WTC11 (cell line): Measurements from ENCODE around the gene SPIB. TPM values are rescaled to one million over a fixed set of nuclear protein-coding genes. Genes with fewer than 3 reads are reported as not detected.
"Not testable (repeated sequence)": the region's sequence is repeated elsewhere in the genome, so short reads cannot be mapped to it uniquely, and the experiment has no call there.

ENCODE experiments used
- ATAC-seq: fragments of 200-7000 bp; cut with Tn5 transposase; 2 replicates; pipeline ENCODE4 v1.10.0; 2021; ENCODE audit warnings: mild to moderate bottlenecking, moderate library complexity
- CTCF ChIA-PET: fragments of 300-600 bp; sonication (Branson Sonifier 250); formaldehyde crosslinking; loops from one replicate; lab custom pipeline; 2021; ENCODE audit warnings: antibody characterized with exemption; lab: Charles Lee
- POLR2A ChIA-PET: fragments of 350-600 bp; sonication (Branson Sonifier 250); formaldehyde crosslinking; loops from one replicate; lab custom pipeline; 2021; ENCODE audit warnings: antibody characterized with exemption; lab: Charles Lee
- DNase-seq: peaks from one replicate; pipeline ENCODE4 v3.0.0; 2021; ENCODE audit warnings: low spot score
- H3K27ac Mint-ChIP-seq: 2 replicates; pipeline ENCODE4 v1.8.0; 2021; ENCODE audit warnings: mixed read lengths
- H3K27me3 Mint-ChIP-seq: 2 replicates; pipeline ENCODE4 v1.8.0; 2021; ENCODE audit warnings: low read depth, mild to moderate bottlenecking, moderate library complexity, mixed read lengths
- H3K36me3 Mint-ChIP-seq: 2 replicates; pipeline ENCODE4 v1.8.0; 2021; ENCODE audit warnings: mixed read lengths
- H3K4me1 Mint-ChIP-seq: 2 replicates; pipeline ENCODE4 v1.8.0; 2022; ENCODE audit warnings: mixed read lengths
- H3K4me3 Mint-ChIP-seq: 2 replicates; pipeline ENCODE4 v1.8.0; 2021; ENCODE audit warnings: mild to moderate bottlenecking, moderate library complexity, mixed read lengths
- H3K9me3 Mint-ChIP-seq: 2 replicates; pipeline ENCODE4 v1.8.0; 2021; ENCODE audit warnings: mixed read lengths
- AR ChIP-seq: fragments of 250-450 bp; sonication (Bioruptor Pico); IDR thresholded peaks from 2 replicates; pipeline ENCODE4 v1.9.0; 2021; ENCODE audit warnings: mild to moderate bottlenecking
- ATF3 ChIP-seq: sonication (generic); formaldehyde crosslinking; conservative IDR thresholded peaks from 2 replicates; pipeline ENCODE4 v1.8.1; 2022; ENCODE audit warnings: mild to moderate bottlenecking, missing genetic modification reagents
- CBFB ChIP-seq: sonication (generic); formaldehyde crosslinking; IDR thresholded peaks from 2 replicates; pipeline ENCODE4 v1.8.1; 2022; ENCODE audit warnings: mild to moderate bottlenecking, low read depth, missing genetic modification reagents
- CREM ChIP-seq: sonication (generic); formaldehyde crosslinking; IDR thresholded peaks from 2 replicates; pipeline ENCODE4 v1.8.1; 2022; ENCODE audit warnings: mild to moderate bottlenecking, missing genetic modification reagents, moderate library complexity
- E2F4 ChIP-seq: sonication (generic); formaldehyde crosslinking; IDR thresholded peaks from 2 replicates; pipeline ENCODE4 v1.8.1; 2022; ENCODE audit warnings: low read depth, mild to moderate bottlenecking, moderate library complexity, missing genetic modification reagents, borderline replicate concordance
- E2F5 ChIP-seq: sonication (generic); formaldehyde crosslinking; IDR thresholded peaks from 2 replicates; pipeline ENCODE4 v1.8.1; 2022; ENCODE audit warnings: mild to moderate bottlenecking, moderate library complexity, missing genetic modification reagents
- ESRRA ChIP-seq: sonication (generic); formaldehyde crosslinking; IDR thresholded peaks from 2 replicates; pipeline ENCODE4 v1.8.1; 2022; ENCODE audit warnings: mild to moderate bottlenecking, missing genetic modification reagents, borderline replicate concordance
- FOXP1 ChIP-seq: sonication (generic); formaldehyde crosslinking; IDR thresholded peaks from 2 replicates; pipeline ENCODE4 v1.8.0; 2022; ENCODE audit warnings: missing genetic modification reagents, mild to moderate bottlenecking, moderate library complexity, borderline replicate concordance
- IRF1 ChIP-seq: sonication (generic); formaldehyde crosslinking; IDR thresholded peaks from 2 replicates; pipeline ENCODE4 v1.8.0; 2023; ENCODE audit warnings: missing genetic modification reagents
- ZNF317 ChIP-seq: sonication (generic); formaldehyde crosslinking; IDR thresholded peaks from 2 replicates; pipeline ENCODE4 v1.8.1; 2023; ENCODE audit warnings: low read depth, mild to moderate bottlenecking, moderate library complexity, missing genetic modification reagents, borderline replicate concordance
- ZNF532 ChIP-seq: fragments of 250-450 bp; sonication (Bioruptor Pico); IDR thresholded peaks from 2 replicates; pipeline ENCODE4 v1.9.0; 2021; ENCODE audit warnings: mild to moderate bottlenecking, borderline replicate concordance
- total RNA-seq: library from RNA; stranded (reverse); gene quantifications from 3 replicates; pipeline ENCODE4 v1.2.3, GENCODE V29; 2021

The SPIB gene
- total RNA-seq, 1 experiment from 2014 or later: 4.7 TPM

GRCh38 chr19:50468818-50469217 lies 50.1 kb downstream of the SPIB start:
- DNase-seq (no peak), ATAC-seq (no peak)
- Mint-ChIP-seq H3K27me3 (peaks cover 4% of the 10 kb centered on the region), H3K36me3 (no peaks in the 10 kb centered on the region), H3K4me3 (no peak overlapping the region), H3K4me1 (peaks cover 7% of the 10 kb centered on the region), H3K27ac (no peak overlapping the region), H3K9me3 (peaks cover 7% of the 10 kb centered on the region)
- CTCF ChIA-PET: interaction anchor here (0.6 kb wide), 1 partner anchor 392 kb away, joined by 4 read pairs; no protein-coding TSS in a partner anchor
- TF ChIP-seq E2F5 (CRISPR knock-in tag) (no peak), ESRRA (CRISPR knock-in tag) (no peak), CBFB (CRISPR knock-in tag) (no peak), ZNF317 (CRISPR knock-in tag) (no peak), CREM (CRISPR knock-in tag) (no peak), FOXP1 (CRISPR knock-in tag) (no peak), IRF1 (CRISPR knock-in tag) (no peak), E2F4 (CRISPR knock-in tag) (no peak), ZNF532 (CRISPR knock-in tag) (no peak), ATF3 (no peak), AR (CRISPR knock-in tag) (no peak)
- POLR2A ChIA-PET: no interaction called here

GRCh38 chr19:50473336-50473735 lies 54.6 kb downstream of the SPIB start:
- not testable (repeated sequence) for ATAC-seq, H3K4me3 Mint-ChIP-seq, H3K4me1 Mint-ChIP-seq, H3K27me3 Mint-ChIP-seq, DNase-seq, H3K27ac Mint-ChIP-seq
- CTCF ChIA-PET: interaction anchor here (1.2 to 2.3 kb wide), 3 partner anchors 8 to 83 kb away, joined by 3 to 13 read pairs (median 3); no protein-coding TSS in a partner anchor
- Mint-ChIP-seq H3K9me3 (peaks cover 14% of the 10 kb centered on the region), H3K36me3 (peaks cover 15% of the 10 kb centered on the region)
- POLR2A ChIA-PET: interaction anchor here (0.6 kb wide), 1 partner anchor 545 kb away, joined by 3 read pairs; no protein-coding TSS in a partner anchor
